IPS DF 4.7 (cell line): ENCODE data around the gene SYDE2.

Experiments used
- DNase-seq: peaks from one replicate; pipeline ENCODE4 v3.0.0-alpha.2; 2013; ENCODE audit warnings: low spot score; ENCODE audit errors: extremely low read depth

SYDE2 gene

GRCh38 chr1:85132078-85132720 is 68.6 kb downstream of the SYDE2 start:
- no peak for DNase-seq

GRCh38 chr1:85128316-85128715 is 72.5 kb downstream of the SYDE2 start:
- DNase-seq = no peak

- no peak for DNase-seq
These were observed 74.9 kb downstream of the SYDE2 start for GRCh38 chr1:85125891-85126290.

GRCh38 chr1:85124091-85124490 is 76.7 kb downstream of the SYDE2 start:
- DNase-seq = no peak

- no peak for DNase-seq
These were observed 78.6 kb downstream of the SYDE2 start for GRCh38 chr1:85122169-85122568.

GRCh38 chr1:85121744-85122143 is 79.1 kb downstream of the SYDE2 start:
- no peak for DNase-seq

GRCh38 chr1:85118751-85119150 is 82.1 kb downstream of the SYDE2 start:
- DNase-seq = no peak

- no peak for DNase-seq
These were observed 84.0 kb downstream of the SYDE2 start for GRCh38 chr1:85116856-85117255.

GRCh38 chr1:85115933-85116332 is 84.9 kb downstream of the SYDE2 start:
- DNase-seq = no peak

- no peak for DNase-seq
These were observed 89.1 kb downstream of the SYDE2 start for GRCh38 chr1:85111695-85112094.

GRCh38 chr1:85109475-85109874 is 91.3 kb downstream of the SYDE2 start:
- peak; percentile 28 for DNase-seq
